Tongue (tissue), 2 donors: ENCODE measurements around the gene INTS3. TPM values are rescaled to one million over a fixed set of nuclear protein-coding genes. Genes with fewer than 3 reads are reported as not detected.

Source experiments
- DNase-seq: peaks from one replicate; pipeline ENCODE4 v3.0.0-alpha.2; 2015
- total RNA-seq: library from RNA; depleted of rRNA; stranded (reverse); fragments of >200 nt; gene quantifications from one replicate; pipeline ENCODE4 v1.2.3, GENCODE V29; 2014

The INTS3 gene, protein sequence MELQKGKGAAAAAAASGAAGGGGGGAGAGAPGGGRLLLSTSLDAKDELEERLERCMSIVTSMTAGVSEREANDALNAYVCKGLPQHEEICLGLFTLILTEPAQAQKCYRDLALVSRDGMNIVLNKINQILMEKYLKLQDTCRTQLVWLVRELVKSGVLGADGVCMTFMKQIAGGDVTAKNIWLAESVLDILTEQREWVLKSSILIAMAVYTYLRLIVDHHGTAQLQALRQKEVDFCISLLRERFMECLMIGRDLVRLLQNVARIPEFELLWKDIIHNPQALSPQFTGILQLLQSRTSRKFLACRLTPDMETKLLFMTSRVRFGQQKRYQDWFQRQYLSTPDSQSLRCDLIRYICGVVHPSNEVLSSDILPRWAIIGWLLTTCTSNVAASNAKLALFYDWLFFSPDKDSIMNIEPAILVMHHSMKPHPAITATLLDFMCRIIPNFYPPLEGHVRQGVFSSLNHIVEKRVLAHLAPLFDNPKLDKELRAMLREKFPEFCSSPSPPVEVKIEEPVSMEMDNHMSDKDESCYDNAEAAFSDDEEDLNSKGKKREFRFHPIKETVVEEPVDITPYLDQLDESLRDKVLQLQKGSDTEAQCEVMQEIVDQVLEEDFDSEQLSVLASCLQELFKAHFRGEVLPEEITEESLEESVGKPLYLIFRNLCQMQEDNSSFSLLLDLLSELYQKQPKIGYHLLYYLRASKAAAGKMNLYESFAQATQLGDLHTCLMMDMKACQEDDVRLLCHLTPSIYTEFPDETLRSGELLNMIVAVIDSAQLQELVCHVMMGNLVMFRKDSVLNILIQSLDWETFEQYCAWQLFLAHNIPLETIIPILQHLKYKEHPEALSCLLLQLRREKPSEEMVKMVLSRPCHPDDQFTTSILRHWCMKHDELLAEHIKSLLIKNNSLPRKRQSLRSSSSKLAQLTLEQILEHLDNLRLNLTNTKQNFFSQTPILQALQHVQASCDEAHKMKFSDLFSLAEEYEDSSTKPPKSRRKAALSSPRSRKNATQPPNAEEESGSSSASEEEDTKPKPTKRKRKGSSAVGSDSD
- 34.9 TPM for total RNA-seq

GRCh38 chr1:153727463-153728304 lies at the start of gene INTS3:
INTS3 (plus strand) TSS chr1:153728050; CDS start chr1:153728635, 585 bp downstream.
- peak; percentile 100 for DNase-seq

DNA sequence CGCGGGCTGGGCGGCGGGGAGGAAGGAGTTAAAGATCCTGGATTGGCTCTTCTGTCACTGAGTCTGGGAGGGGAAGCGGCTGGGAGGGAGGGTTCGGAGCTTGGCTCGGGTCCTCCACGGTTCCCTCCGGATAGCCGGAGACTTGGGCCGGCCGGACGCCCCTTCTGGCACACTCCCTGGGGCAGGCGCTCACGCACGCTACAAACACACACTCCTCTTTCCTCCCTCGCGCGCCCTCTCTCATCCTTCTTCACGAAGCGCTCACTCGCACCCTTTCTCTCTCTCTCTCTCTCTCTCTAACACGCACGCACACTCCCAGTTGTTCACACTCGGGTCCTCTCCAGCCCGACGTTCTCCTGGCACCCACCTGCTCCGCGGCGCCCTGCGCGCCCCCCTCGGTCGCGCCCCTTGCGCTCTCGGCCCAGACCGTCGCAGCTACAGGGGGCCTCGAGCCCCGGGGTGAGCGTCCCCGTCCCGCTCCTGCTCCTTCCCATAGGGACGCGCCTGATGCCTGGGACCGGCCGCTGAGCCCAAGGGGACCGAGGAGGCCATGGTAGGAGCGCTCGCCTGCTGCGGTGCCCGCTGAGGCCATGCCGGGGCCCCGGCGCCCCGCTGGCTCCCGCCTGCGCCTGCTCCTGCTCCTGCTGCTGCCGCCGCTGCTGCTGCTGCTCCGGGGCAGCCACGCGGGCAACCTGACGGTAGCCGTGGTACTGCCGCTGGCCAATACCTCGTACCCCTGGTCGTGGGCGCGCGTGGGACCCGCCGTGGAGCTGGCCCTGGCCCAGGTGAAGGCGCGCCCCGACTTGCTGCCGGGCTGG lies 49.1 kb upstream of the INTS3 start, which contains the start of gene NPR1:
Gene NPR1, plus strand, starts transcription at position 170 of the 818 bp plus-strand sequence. Its CDS starts 421 bp downstream, at position 591.
- DNase-seq = peak; percentile 42

DNA sequence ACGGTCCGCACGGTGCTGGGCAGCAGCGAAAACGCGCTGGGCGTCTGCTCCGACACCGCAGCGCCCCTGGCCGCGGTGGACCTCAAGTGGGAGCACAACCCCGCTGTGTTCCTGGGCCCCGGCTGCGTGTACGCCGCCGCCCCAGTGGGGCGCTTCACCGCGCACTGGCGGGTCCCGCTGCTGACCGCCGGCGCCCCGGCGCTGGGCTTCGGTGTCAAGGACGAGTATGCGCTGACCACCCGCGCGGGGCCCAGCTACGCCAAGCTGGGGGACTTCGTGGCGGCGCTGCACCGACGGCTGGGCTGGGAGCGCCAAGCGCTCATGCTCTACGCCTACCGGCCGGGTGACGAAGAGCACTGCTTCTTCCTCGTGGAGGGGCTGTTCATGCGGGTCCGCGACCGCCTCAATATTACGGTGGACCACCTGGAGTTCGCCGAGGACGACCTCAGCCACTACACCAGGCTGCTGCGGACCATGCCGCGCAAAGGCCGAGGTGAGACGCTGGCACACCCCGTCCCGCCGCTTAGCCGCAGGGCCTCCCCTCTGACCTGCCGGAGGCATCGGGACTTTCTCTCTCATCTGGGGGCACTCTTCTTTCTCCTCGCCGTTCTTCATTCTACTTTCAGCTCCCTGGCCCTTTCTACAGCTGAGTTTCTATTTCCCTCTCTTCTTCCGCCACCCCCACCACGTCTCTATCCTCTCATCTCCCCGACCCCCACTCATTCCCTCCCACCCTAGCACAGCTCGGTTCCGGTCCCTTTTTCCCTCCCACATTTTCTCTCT lies 48.3 kb upstream of the INTS3 start:
- no peak for DNase-seq

DNA sequence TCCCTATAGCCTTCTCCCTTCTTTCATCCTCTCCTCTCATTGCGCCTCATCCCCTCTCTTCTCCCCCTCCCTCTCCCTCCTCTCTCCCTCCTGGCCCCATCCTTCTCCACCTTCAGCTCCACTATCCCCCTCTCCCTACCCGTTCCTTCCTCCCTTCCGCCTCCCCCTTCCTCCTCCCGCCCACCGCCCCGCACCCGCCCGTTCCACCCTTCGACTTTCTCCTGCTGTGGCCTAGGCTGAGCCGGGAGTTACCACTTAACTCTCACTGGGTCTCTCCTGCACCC lies 47.8 kb upstream of the INTS3 start:
- no peak for DNase-seq

DNA sequence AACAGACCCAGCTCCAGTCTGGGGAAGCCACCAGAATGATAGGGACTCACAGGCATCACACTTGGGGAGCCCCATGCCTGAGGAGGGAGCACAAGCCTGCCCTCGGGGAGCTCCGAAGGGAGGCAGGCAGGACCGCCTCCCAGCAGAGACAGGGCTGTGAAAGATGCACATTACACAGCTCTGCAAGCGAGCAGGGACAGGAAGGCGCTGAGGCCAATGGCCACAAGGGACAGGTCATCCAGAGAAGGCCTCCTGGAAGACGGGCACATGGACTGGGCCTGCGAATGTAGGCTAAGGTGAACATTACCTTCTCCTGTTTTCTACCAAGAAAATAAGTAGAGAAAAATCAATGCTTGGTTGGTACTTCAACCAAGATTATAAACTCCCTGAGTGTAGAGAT lies 45.1 kb upstream of the INTS3 start:
- DNase-seq = no peak

DNA sequence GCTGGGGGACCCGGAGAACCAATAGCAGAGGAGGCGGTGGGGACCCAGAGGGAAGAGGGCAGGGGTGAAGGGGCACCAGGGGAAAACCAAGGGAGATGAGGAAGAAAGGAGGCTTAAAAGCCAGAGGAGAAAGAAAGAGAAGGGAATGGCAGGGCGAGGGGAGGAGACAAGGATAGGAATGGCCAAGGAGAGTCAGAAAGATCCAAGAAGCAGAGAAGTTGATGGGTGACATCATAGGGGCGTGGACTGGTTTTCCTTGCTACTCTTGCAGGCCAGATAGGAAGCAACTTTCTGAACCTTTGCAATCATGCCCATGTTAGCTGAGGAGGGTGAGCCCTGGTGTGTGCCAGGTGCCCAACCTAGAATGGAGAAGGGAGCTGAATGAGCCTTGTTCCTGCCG lies 44.0 kb upstream of the INTS3 start:
- no peak for DNase-seq

GRCh38 chr1:153684892-153685291 lies 43.0 kb upstream of the INTS3 start:
- no peak for DNase-seq

DNA sequence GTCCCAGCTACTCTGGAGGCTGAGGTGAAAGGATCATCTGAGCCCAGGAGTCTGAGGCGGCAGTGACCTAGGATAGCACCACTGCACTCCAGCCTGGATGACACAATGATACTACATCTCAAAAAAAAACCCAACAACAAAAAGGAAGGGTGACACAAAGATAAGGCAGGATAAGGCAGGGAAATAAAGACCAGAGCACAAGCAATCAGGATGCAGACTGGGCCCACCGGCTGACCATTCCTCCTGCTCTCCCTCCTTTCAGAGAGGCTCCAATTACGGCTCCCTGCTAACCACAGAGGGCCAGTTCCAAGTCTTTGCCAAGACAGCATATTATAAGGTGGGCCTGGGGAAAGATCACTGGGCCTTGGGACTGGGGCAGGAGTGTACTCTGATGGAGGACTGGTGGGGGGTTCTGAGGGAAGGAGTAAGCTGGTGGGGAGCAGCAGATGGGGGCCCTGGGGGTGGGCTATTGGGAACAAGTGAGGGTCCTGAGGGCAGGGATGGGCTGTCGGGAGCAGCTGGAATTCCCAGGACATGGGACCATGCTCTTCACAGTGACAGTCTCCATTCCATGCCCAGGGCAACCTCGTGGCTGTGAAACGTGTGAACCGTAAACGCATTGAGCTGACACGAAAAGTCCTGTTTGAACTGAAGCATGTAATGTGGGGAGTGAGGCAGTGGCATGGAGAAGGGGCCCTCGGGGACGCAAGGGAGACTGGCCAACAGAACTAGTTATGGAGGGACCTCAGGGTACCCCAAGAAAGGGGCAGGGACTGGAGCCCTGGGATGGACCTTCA lies 42.1 kb upstream of the INTS3 start:
- no peak for DNase-seq

DNA sequence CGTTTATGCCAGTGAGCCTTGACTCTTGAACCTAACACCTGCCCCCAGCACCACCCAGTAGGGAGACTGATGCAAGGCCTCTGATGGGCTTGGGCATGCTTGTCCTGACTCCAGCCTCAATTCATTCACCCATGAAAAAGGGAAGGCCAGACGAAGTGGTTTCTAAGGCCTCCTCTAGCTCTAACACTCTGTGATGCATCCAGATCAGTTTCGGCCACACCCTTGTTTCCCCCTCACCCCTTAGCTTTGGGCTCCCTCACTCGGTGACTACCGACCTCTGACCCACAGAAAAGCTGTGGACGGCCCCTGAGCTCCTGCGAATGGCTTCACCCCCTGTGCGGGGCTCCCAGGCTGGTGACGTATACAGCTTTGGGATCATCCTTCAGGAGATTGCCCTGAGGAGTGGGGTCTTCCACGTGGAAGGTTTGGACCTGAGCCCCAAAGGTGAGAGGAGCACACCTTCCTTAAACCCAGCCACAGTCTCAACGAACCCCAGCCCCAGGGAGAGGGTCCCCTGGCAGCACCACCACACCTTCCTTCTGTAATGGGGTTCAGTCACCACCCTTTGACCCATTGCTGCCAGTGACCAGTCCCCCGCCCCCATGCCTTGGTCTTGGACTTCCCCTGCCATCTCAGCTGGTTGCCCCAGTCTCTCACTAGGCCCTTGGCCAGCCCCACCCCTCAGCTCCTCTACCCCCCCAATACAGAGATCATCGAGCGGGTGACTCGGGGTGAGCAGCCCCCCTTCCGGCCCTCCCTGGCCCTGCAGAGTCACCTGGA lies 40.3 kb upstream of the INTS3 start:
- DNase-seq = no peak

DNA sequence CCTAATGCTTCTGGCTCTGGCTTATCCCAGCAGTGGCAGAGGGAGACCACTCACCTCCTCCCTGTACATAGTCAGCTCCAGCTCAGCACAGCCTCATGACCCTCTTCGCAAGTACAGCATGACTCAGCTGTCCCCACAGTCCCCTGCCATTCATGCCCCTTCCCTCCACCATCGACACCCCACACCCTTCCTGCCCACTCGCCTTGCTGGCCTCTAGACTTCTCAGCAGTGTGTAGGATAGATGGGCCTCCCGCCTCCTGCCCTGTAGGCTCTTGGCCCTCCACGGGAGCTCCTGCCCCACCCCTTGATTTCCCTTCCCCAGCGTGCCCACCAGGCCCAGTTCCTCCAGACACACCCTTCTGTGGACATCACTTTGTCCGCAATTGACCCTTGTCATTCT lies 39.6 kb upstream of the INTS3 start:
- DNase-seq = no peak

- DNase-seq = no peak
These were observed 39.0 kb upstream of the INTS3 start for GRCh38 chr1:153688736-153689328.

GRCh38 chr1:153693466-153693865 lies 34.4 kb upstream of the INTS3 start:
- no peak for DNase-seq

DNA sequence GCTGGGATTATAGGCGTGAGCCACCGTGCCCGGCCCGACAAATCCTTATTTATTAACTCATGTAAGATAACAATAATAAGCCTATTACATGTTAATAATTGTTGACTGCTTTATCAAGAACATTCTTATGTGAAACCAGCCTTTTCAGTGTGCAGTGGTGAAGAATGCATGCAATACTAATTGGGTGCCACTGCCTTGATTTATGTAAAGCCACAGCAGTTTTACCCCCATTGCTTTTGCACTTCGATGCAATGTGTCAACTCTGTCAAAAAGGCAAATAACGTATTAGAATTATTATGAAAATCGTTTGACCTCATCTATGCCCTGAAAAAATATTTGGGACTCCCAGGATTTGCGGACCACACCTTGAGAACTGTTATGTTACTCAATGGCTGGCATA lies 31.1 kb upstream of the INTS3 start:
- DNase-seq = no peak

DNA sequence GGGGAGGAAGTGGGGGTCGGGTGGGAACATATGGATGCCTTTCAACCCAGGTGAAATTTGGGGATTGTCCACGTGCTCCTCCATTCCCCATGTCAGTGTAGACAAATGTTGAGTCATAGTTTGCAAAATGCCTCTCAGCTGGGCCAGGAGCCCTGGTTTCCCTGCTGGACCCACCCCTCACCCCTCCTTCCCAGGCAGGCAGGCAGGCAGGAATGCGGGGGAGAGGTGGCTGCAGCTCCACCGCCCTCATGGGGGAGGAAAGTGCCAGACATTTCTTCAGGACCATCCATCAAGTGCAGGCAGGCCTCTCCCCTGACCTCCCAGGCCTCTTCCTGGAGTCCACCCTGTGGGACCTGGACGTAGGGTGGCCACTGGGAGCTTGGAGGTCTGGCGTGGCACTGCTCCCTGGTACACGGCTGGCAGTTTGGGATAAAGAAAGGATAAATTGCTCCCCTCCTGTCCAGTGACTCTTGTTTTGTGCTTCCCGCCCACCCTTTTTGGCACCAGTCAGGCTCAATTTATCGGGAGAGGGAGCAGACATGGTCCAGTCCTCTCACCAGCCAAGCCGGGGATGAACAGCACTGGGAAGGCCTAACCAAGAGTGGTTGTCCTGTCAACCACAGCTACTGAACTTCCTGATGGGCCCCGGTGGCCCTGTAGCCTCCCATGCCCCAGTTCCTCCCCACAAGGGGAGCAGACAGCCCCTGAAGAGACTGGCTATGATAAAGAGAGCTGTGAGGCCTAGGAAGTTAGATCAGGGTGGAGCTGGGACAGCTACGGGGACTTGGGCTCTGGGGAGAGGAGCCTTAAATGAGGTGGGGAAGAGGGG lies 30.4 kb upstream of the INTS3 start:
- DNase-seq = no peak

GRCh38 chr1:153698020-153698922 lies 29.6 kb upstream of the INTS3 start:
- DNase-seq = peak; percentile 75
